Lung (tissue), 12 donors: ENCODE data around the gene PFKFB2. TPM values are rescaled to one million over a fixed set of nuclear protein-coding genes. Genes with fewer than 3 reads are reported as not detected.

Experiments used
- ATAC-seq: fragments of 200-7000 bp; cut with Tn5 transposase; one replicate; pipeline ENCODE4 v1.9.1; 2020; ENCODE audit warnings: moderate number of reproducible peaks; ENCODE audit not compliant: insufficient read depth, low FRiP score
- DNase-seq, 3 donors: peaks; one replicate each; pipeline ENCODE4 v3.0.0-alpha.2; 2013 to 2017
- H3K27ac ChIP-seq, 2 donors: one replicate each; pipeline ENCODE4 v1.5.1; 2013; ENCODE audit warnings: mild to moderate bottlenecking in 2 of 2, moderate library complexity in 2 of 2, control low read depth in 1 of 2, inconsistent platforms in 1 of 2, low read depth in 1 of 2, low read length in 1 of 2
- H3K27me3 ChIP-seq, 3 donors: one replicate each; pipeline ENCODE4 v1.5.1; 2013; ENCODE audit warnings: low read length in 2 of 3; ENCODE audit not compliant: control insufficient read depth in 3 of 3, insufficient read depth in 3 of 3
- H3K36me3 ChIP-seq, 4 donors: one replicate each; pipeline ENCODE4 v1.5.1; 2013; ENCODE audit warnings: low read length in 4 of 4, mild to moderate bottlenecking in 1 of 4, moderate library complexity in 1 of 4; ENCODE audit not compliant: control insufficient read depth in 4 of 4, insufficient read depth in 4 of 4
- H3K4me1 ChIP-seq, 5 donors: one replicate each; pipeline ENCODE4 v1.5.1; 2013; ENCODE audit warnings: low read length in 5 of 5, mild to moderate bottlenecking in 2 of 5, moderate library complexity in 1 of 5; ENCODE audit not compliant: control insufficient read depth in 5 of 5, insufficient read depth in 5 of 5
- H3K4me3 ChIP-seq: one replicate; pipeline ENCODE4 v1.5.1; 2013; ENCODE audit warnings: mild to moderate bottlenecking, control low read depth, moderate library complexity
- H3K9ac ChIP-seq, 2 donors: one replicate each; pipeline ENCODE4 v1.5.1; 2013; ENCODE audit warnings: low read length in 2 of 2, control low read depth in 1 of 2; ENCODE audit not compliant: insufficient read depth in 1 of 2
- H3K9me3 ChIP-seq, 4 donors: one replicate each; pipeline ENCODE4 v1.5.1; 2013; ENCODE audit warnings: low read length in 3 of 4, mild to moderate bottlenecking in 1 of 4, moderate library complexity in 1 of 4; ENCODE audit not compliant: control insufficient read depth in 4 of 4, insufficient read depth in 3 of 4
- CTCF ChIP-seq: IDR thresholded peaks from 2 replicates; pipeline ENCODE4 v1.5.1; 2012; ENCODE audit warnings: mild to moderate bottlenecking; ENCODE audit errors: control extremely low read depth, extremely low read depth
- WGBS, 2 donors: extraction: QIAGEN DNeasy Blood & Tissue Kit; methylation state at CpG; one replicate each; pipeline ENCODE4 v1.1.7; 2013; 5-methylcytosine and 5-hydroxymethylcytosine counted together
- polyA plus RNA-seq, 2 donors: library from polyadenylated mRNA; stranded (reverse); fragments of 200-250 nt; gene quantifications; one replicate each; pipeline ENCODE4 v1.2.1, GENCODE V29; 2013
- total RNA-seq, 2 donors: library from RNA; depleted of rRNA in 1 of 2; stranded (reverse); fragments of >200 nt in 1 of 2; gene quantifications; one replicate each; pipeline ENCODE4 v1.2.1, GENCODE V29; 2014 to 2021
- donor health status: control.
- donor health status: control.
- donor health status: Bipolar disorder and iron deficiency.
- donor health status: healthy.
- donor health status: DM: yes; HTN: yes; CAD: no.

Gene PFKFB2
- total and polyA plus RNA-seq, 4 donors, result 19.9 to 52.3 (median 39.6) TPM

GRCh38 chr1:207081088-207081487 lies 28.0 kb downstream of the PFKFB2 start:
- Histone ChIP-seq H3K4me1 (peaks cover 0 to 9% (median 0%) of the 10 kb centered on the region in 5 donors), H3K4me3 (no peak overlapping the region), H3K36me3 (peaks cover 0 to 8% (median 3%) of the 10 kb centered on the region in 4 donors), H3K27ac (no peak overlapping the region), H3K9me3 (no peaks in the 10 kb centered on the region), H3K27me3 (no peaks in the 10 kb centered on the region), H3K9ac (no peak overlapping the region)
- 58 to 75% methylated on average over 2 of the region's 2 CpGs for WGBS, 2 donors
- no peak for TF ChIP-seq CTCF
- no peak for DNase-seq
- no peak for ATAC-seq

GRCh38 chr1:207081806-207082205 lies 28.7 kb downstream of the PFKFB2 start:
- DNase-seq (no peak), ATAC-seq (no peak)
- no peak overlapping the region for H3K9ac ChIP-seq
- no peak overlapping the region for H3K4me3 ChIP-seq
- TF ChIP-seq CTCF, result no peak
- H3K9me3 ChIP-seq, result no peaks in the 10 kb centered on the region
- peak overlapping the region in 1 of 2 donors; percentile 6 for H3K27ac ChIP-seq
- peaks cover 0 to 8% (median 3%) of the 10 kb centered on the region in 4 donors for H3K36me3 ChIP-seq
- H3K27me3 ChIP-seq, result no peaks in the 10 kb centered on the region
- H3K4me1 ChIP-seq, result peaks cover 0 to 5% (median 0%) of the 10 kb centered on the region in 5 donors
- WGBS, 2 donors, result 86 to 95% methylated on average over 2 of the region's 2 CpGs

- Histone ChIP-seq H3K27ac (no peak overlapping the region), H3K36me3 (peaks cover 0 to 3% (median 0%) of the 10 kb centered on the region in 4 donors), H3K4me1 (peaks cover 0 to 10% (median 0%) of the 10 kb centered on the region in 5 donors), H3K4me3 (no peak overlapping the region), H3K9me3 (peaks cover 0 to 2% (median 0%) of the 10 kb centered on the region in 4 donors), H3K27me3 (no peaks in the 10 kb centered on the region), H3K9ac (no peak overlapping the region)
- WGBS, 2 donors, result 63 to 73% methylated on average over 2 of the region's 2 CpGs
- DNase-seq (no peak), ATAC-seq (no peak)
- no peak for TF ChIP-seq CTCF
These were observed 31.2 kb downstream of the PFKFB2 start for GRCh38 chr1:207084232-207084631.

GRCh38 chr1:207084701-207085180 lies 31.7 kb downstream of the PFKFB2 start:
- Histone ChIP-seq H3K27me3 (no peaks in the 10 kb centered on the region), H3K4me3 (no peak overlapping the region), H3K4me1 (peaks cover 0 to 10% (median 0%) of the 10 kb centered on the region in 5 donors), H3K36me3 (no peaks in the 10 kb centered on the region), H3K27ac (no peak overlapping the region), H3K9ac (no peak overlapping the region), H3K9me3 (peaks cover 0 to 2% (median 0%) of the 10 kb centered on the region in 4 donors)
- no peak for ATAC-seq
- WGBS, 2 donors, result 24 to 29% methylated on average over 8 of the region's 8 CpGs
- peak; percentile 60 to 76 (median 62) for DNase-seq
- TF ChIP-seq CTCF, result peak; percentile 17
